ENCODE measurements around the gene TMCC1.
"Not testable (repeated sequence)": the region's sequence is repeated elsewhere in the genome, so short reads cannot be mapped to it uniquely, and the experiment has no call there.

Gene TMCC1

DNA sequence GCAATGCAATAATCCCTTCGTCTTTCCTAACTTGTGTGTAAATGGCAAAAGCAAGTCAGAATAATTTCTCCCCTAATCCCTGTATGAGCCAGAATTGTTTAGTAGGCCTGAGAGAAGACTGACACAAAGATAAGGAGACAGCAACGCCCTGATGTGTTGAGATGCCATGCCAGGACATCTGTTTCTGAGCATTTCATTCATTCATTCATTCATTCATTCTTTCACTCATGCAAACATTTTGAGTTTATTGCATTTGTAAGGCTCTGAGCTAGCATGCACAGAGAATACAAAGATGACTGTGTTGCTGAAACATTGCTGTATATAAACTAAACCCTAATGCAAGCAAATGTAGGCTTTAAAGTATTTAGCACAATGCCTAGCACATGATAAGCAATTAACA, 127.4 kb downstream of the TMCC1 start:
- no peak for DNase-seq

DNA sequence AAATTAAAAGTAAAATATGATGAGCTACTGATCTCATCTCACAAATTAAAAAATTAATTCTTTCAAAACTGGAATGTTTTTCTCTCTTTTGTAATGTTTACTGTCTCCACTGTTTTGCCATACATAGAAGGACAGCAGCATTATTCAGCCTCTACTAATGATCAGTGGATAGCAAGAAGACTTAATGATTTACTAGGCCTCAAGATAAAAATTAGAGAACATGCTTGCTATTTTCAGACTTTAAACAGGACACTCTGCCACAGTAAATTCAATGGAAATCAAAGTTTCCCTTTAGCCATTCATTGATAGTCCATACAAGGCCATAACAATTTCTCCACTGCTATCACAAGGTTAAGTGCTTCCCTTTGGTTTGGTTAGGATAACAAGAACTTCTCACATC, 129.4 kb downstream of the TMCC1 start:
- DNase-seq: no peak

DNA sequence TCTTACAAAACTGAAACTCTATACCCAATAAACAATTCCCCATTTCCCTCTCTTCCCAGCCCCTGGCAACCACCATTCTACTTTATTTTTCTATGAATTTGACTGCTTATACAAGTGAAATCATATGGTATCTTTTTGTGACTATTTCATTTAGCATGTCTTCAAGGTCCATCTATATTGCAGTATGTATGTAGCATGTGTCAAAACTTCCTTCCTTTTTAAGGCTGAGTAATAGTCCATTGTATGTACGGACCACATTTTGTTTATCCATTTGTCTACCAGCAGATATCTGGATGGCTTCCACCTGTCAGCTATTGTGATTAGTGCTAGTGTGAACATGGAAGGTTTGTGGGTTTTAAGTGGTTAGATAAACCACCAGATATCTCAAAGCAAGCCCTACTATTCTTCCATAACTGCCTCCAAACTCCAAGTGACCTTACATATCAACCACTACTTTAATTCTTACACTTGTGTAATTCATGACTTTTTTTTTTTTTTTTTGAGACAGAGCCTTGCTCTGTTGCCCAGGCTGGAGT, 134.7 kb downstream of the TMCC1 start:
- DNase-seq: no peak

DNA sequence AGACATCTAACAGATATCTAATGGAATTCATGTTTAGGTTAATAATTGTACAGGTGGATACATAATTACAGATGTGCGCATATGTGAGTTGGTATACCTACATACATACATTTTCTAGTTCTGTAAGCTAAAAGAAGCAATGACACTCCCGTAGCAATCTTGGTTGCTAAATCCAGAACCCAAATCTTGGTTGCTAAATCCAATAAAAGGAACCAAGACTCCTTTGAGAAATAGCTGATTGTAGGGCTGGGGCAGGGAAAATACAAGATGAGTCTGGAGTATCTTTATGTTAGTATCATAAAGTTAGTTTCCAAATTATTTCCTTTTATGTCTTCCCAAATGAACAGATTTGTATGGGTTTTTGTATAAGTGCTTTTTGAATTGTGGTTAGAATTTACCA, 135.2 kb downstream of the TMCC1 start:
- DNase-seq: no peak

- no peak for DNase-seq
Observed at GRCh38 chr3:129756871-129757270, 136.6 kb downstream of the TMCC1 start.

DNA sequence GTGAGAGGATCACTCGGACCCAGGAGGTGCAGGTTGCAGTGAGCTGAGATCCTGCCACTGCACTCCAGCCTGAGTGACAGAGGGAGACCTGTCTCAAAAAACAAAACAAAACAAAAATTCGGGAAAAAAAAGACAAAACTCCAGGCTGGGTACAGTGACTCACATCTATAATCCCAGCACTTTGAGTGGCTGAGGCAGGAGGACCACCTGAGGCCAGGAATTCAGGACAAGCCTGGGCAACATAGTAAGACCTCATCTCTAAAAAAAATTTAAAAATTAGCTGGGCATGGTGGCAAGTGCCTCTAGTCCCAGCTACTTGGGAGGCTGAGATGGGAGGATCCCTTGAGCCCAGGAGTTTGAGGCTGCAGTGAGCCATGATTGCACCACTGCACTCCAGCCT, 142.4 kb downstream of the TMCC1 start:
- DNase-seq: not testable (repeated sequence)

DNA sequence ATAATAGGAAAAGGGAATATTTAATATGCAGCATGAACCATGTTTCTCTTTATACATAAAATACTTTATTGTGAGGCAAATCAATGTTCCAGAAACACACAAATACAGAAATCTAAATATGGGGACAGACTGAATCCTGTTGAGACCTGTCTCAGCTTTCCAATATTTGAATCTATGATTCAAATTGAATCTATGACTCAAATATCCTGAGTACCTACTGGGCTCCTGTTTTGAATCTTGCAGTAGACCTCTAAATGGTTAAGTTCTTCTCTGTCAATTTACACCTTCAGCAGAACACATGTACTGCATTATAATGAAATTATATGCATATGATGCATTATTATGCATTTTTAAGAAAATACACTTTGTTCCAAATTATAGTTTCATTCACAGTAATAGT, 143.8 kb downstream of the TMCC1 start:
- DNase-seq: no peak

DNA sequence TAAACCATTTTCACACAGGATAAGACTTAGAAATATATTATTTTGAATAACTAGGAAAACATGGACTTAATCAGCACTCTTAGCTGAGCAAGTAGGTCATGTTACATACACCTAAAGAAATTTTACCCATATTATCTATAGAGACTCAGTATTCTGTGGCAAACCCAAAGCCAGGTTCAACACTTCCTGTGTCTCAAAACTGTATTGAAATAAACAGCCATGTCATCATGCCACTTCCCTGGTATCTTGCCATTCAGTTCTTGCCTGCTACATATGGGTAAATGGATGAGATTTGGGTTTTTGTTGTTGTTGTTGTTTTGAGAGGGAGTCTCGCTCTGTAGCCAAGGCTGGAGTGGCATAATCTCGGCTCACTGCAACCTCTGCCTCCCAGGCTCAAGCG, 145.5 kb downstream of the TMCC1 start:
- DNase-seq: no peak

- DNase-seq: no peak
Observed at GRCh38 chr3:129747136-129747535, 146.4 kb downstream of the TMCC1 start.

DNA sequence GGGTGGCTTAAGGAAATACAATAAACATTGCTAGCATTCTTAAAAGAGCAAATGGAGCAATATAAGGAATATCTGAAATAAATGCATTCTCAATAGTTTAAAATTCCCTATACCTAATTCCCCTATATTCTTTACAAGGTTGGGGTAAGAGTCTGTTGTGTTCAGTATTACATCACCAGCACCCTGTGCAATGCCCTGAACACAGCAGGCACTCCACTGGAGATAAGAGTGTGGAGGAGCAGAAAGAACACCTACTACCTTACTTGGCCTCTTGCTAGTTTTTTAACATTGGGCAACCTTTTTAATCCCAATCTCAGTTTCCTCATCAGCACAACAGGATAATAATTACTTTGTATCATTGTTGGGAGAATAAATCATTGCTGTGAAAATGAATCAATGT, 146.9 kb downstream of the TMCC1 start:
- DNase-seq: no peak

DNA sequence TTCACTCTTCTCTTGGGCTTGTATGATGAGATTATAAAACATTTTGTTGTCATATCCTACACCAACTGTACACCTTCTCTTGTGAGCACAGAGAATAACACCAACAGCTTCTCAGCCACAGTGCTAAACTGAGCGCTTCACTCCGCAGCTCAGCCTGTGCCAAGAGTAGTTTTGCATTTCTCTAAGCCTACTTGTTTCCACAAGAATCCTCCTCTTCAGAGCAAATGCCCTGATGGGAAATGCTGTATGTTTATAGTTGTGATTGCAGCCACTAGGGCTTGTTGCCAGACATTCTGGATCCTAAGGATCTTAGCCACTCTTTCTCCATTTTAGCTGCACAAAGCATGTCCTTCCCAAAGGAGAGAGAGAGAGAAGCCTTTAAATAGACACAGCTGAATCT, 148.3 kb downstream of the TMCC1 start:
- no peak for DNase-seq

- no peak for DNase-seq
Observed at GRCh38 chr3:129741794-129742193, 151.7 kb downstream of the TMCC1 start.

- DNase-seq: no peak
Observed at GRCh38 chr3:129740090-129740489, 153.4 kb downstream of the TMCC1 start.

DNA sequence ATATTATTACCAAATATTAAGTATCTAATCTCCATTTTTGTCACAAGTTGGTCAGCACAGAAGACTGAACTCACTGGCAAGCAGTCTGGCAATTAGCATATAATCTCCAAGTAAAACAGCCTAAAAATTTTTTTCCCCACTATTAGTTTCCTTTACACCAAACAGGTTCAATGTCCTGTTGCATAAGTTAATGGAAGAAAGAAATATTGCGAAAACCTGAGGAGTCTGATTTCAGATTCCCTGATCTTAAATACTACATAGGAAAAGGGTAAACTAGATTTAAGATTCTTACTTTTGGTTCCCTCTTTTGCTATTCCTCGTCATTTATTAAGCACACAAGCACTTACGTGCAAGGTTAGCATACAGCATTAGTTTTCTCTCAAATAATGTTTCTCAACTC, 153.9 kb downstream of the TMCC1 start:
- DNase-seq: no peak

DNA sequence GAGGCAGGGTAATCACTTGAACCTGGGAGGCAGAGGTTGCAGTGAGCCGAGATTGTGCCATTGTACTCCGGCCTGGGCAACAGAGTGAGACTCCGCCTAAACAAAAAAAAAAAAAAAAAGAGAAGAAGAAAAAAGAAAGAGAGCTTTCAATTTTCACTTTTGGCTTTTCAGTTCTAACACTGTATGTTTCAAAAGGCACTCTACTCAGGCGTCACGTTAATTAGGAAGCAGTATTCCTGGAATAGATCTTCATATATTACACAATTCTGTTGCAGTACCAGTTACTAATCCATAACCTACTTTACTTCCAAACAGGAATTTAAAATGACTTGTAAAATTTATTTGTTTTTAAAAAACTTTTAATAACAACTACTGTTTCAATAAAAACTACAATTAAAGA, 155.3 kb downstream of the TMCC1 start:
- no peak for DNase-seq

DNA sequence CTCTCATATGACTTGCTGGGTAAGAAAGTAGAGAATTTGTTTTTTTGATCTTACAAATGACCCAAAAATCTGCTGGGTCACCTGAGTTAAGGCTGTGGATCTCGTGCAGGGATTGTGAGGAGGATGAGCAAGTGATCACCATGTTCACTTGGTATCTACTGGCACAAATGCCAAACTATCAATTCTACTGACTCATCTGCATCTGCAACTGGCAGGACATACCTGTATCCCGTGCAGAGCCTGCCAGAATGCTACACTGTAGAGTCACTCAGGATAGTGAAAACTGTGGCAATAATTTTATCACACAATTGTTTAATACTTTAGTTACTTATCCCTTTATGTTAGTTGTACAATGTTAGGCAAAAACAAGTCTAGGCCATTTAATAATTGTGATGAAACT, 157.4 kb downstream of the TMCC1 start:
- no peak for DNase-seq

GRCh38 chr3:129735638-129736037, 157.9 kb downstream of the TMCC1 start:
- no peak for DNase-seq

DNA sequence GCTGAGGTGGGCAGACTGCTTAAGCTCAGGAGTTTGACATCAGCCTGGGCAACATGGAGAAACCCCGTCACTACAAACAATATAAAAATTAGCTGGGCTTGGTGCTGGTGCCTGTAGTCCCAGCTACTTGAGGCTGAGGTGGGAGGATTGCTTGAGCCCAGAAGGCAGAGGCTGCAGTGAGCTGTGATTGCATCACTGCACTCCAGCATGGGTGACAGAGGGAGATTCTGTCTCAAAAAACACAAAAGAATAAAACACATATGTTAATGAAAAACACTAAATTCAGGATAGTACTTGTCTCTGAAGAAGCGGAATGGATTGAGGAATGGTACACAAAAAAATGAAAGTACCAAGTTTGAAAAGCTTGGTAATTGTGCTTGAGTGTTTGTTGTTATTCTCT, 159.1 kb downstream of the TMCC1 start:
- DNase-seq: no peak

DNA sequence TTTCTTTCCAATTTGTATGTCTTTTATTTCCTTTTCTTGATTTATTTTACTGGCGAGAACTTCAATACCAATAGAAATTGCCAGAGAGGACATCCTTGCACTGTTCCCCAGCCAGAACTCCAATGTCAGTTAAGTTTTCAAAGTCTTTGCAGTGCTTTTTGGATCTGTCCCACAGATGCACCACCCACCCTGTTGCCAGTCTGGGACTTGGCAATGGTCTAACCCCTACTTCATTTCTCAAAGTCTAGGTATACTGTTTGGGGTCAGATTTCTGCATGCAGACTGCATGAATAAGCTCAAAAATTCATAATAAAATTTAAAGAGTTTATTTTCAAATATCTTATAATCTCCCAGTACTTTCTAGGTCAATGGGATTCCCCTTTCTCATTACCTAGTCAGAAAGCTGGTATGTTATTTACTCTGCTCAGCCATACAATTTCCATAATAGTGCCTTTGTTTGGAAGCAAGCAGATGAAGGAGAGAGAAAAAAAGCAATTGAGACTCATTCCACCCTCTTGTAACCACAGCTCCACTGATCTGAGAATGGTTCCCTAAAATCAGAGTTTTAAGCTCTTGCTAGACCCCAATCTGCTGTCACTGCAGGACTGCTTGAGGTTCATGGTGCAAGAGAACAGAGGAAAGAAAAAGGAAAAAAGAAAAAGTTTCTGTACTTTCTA, 161.2 kb downstream of the TMCC1 start:
- DNase-seq: no peak

DNA sequence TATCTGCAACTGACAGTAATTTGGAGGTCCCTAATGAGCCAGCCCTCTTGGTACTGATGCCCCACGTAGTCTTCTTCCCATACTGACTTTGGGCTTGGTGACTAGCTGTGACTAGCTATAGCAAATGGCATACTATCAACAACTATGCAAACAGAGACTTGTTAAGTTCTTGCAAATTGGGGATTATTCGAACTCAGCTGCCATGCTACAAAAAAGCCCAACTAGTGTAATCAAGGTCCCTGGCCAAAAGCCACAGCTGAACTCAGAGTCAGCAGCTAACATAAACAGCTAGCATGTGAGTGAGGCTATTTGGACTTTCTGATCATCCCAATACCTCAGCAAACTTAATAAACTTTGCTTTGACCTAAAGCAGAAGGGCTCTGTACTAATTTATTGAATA, 165.8 kb downstream of the TMCC1 start:
- no peak for DNase-seq

DNA sequence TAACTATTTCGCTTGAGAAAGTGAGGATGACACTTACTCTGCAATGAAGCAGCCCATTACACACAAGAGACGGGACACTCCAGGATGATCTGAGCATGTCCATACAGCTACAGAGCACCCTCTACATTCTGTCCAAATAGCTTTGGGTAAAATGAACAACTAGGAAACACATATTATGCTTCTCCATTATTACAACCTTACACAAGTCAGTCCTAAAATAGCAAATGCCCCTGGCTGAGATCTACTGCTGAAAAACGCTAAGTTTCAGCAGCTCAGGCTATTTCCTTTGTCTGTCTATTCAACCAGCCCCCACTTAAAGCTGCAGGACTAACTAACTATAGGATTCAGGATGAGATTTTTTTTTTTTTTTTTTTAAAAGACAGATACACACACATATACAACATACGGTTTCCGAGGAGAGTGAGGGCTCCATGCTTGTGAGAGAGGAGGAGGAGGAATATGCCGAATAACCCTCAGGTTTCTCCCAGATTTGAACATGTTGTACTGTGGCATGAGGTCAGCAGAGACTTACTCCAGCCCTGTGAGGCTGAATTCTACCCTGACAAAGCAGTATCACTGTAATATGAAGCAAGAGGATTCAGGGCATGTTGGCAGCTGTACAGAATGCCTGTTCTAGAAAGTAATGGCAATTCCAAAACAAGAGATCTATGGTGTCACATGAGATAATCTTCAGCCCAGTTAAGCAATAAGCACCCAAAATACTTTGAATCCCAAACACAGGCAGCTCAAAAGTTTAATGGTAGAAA, 169.8 kb downstream of the TMCC1 start:
- DNase-seq: no peak

DNA sequence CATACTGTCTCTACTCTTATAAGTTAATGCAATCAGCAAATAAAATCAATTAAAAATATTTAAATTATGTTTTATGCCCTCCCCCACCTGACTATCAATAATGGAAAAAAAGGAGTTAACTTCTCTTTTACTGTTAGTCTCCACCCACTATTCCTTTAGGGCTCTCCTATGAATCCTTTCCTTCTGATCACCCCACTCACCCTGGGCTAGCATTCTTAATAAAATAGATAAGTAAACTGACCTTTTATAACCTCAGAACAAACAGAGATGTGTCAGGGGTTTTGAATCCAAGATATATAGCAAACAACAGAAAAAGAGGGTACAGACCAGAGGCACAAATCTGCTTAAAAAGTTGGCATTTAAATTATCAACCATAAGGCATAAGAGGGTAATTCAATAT, 171.0 kb downstream of the TMCC1 start:
- DNase-seq: no peak

DNA sequence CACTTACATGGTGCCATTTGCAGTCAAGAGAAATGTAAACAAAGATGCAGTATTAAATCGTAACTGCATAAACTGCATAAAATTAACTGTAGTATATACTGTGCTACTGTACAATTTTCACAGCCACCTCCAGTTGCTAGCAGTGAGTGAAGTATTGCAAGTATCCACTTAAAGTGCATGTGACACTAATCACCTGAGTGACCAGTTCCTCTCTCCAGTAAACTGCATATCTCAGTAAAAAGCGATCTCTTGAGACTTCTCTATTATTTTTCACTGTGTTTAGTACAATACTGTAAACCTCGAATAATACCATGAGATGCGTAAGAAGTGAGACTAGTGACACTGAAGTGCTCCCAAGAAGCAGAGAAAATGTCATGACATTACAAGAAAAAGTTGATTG, 175.3 kb downstream of the TMCC1 start:
- no peak for DNase-seq

DNA sequence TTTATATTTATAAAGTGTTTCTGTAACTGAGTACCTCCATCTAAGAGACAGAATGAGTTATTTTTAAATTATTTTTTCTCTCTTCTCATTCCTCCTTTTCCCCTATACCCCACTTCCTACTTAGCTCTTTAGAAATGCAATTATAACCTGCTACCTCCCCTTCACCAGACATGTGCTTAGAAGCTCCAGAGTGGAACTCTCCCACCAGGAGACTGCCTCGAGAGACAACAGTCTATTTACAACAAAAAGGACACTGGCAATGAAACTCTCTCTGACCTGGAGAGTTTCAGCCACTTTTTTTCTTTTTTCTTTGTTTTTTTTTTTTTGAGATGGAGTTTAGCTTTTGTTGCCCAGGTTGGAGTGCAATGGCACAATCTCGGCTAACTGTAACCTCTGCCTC, 177.7 kb downstream of the TMCC1 start:
- no peak for DNase-seq
